Activated CD4-positive, CD25-positive, alpha-beta regulatory T cell treated with anti-CD3 and anti-CD28 coated beads, Interleukin-2, amount 50 U/mL, for 16 hours (primary cell): ENCODE measurements around the gene PIGQ.
"Not testable (repeated sequence)": the region's sequence is repeated elsewhere in the genome, so short reads cannot be mapped to it uniquely, and the experiment has no call there.

Source experiments
- DNase-seq: peaks from one replicate; pipeline ENCODE4 v3.0.0-alpha.2; 2020; ENCODE audit warnings: low read depth, low spot score

PIGQ gene

DNA sequence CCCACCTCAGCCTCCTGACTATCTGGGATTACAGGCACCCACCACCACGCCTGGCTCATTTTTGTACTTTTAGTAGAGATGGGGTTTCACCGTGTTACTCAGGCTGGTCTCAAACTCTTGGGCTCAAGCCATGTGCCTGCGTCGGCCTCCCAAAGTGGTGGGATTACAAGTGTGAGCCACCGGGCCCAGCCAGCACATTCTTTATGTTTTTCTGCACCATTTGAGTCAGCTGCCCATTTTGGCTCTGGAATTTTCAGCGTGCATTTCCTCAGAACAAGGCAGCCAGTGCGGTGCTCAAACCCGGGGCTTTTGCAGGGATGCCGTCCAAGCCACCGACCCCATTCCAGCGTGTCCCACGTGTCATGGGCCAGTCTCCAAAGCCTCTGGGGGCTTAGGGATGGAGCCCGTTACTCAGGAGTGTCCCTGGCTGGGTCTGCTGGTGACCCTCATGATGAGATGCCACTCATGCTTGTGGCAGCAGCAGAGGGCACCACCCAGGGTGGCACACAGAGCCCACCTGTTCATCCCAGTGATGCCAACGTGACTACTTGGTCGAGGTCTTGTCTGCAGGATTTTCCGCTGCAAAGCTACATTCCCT, 16.4 kb downstream of the PIGQ start:
- no peak for DNase-seq

- no peak for DNase-seq
Measured at GRCh38 chr16:586645-587590, 17.1 kb downstream of the PIGQ start.

GRCh38 chr16:588639-588888, 18.8 kb downstream of the PIGQ start:
- peak; percentile 34 for DNase-seq

GRCh38 chr16:588889-589657, 19.3 kb downstream of the PIGQ start:
- peak; percentile 96 for DNase-seq

- peak; percentile 97 for DNase-seq
Measured at GRCh38 chr16:589658-590187, 20.0 kb downstream of the PIGQ start, which contains the start of gene RAB40C. Gene RAB40C, plus strand, starts transcription at chr16:590066. Its CDS starts 226 bp downstream, at chr16:590292.

DNA sequence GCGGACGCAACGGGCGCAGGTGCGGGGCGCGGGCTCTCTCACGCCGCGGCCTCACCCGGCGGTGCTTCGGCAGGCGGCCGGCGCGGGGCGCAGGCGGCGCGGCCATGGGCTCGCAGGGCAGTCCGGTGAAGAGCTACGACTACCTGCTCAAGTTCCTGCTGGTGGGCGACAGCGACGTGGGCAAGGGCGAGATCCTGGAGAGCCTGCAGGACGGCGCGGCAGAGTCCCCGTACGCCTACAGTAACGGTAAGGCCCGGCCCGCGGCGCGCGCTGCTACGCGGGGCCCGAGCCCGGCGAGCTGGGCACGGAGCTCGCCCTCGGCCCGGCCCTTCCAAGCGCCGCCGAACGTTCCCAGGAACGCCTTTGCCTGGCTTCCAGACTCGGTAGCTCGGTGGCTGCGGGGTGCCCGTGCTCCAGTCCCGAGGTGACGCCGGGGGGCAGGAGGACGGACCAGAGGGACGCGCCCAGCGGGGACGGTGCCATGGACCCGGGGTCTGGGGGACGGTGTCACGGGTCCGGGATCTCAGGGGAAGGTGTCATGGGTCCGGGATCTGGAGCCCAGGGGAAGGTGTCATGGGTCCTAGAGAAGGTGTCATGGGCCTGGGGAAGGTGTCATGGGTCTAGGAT, 20.5 kb downstream of the PIGQ start:
- DNase-seq, result no peak

DNA sequence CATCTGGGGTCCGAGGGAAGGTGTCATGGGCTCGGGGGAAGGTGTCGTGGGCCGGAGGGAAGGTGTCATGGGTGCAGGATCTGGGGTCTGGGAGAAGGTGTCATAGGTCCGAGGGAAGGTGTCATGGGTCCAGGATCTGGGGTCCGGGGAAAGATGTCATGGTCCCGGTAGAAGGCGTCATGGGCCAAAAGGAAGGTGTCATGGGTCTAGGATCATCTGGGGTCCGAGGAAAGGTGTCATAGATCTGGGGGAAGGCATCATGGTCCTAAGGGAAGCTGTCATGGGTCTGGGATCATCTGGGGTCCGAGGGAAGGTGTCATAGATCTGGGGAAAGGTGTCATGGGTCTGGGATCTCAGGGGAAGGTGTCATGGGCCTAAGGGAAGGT, 21.0 kb downstream of the PIGQ start:
- no peak for DNase-seq

GRCh38 chr16:591231-591630, 21.5 kb downstream of the PIGQ start:
- DNase-seq, result no peak

- DNase-seq, result no peak
Measured at GRCh38 chr16:591892-592517, 22.2 kb downstream of the PIGQ start.

DNA sequence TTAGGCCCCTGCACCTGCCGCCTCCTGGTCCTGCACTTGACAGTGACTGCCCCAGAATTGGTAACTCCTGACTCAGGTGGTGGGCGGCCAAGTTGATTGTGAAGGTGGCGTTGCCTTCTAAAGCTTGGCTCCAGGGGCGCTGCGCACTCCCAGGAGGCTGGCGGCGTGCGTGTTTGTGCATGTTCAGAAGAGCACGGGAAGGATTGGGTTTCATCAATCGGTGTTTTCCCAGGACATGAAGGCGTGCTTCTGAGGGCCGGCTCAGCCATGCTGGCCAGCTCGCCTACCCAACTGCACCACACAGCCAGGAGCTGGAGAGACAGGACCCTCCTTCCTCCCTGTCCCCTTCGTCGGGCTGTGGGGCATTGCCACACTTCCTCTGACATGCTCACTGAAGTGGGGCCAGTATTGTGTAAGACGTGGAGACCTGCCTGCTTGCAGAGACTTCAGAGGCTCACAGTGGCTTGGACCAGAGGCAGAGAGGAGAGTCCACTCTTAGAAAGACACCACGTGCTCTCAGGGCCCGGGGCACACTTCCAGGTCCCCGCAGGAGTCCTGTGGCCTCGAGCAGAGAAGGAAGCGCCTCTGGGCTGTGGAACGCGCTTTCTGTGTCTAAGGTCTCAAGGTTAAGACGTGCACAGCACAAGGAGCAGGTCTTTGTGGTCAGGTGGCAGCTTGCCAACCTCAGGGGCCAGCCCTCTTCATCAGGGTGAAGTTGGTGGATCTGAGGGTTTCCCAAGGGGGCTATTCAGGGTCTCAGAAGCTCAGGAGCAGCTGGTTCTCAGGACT, 22.9 kb downstream of the PIGQ start:
- DNase-seq, result no peak

DNA sequence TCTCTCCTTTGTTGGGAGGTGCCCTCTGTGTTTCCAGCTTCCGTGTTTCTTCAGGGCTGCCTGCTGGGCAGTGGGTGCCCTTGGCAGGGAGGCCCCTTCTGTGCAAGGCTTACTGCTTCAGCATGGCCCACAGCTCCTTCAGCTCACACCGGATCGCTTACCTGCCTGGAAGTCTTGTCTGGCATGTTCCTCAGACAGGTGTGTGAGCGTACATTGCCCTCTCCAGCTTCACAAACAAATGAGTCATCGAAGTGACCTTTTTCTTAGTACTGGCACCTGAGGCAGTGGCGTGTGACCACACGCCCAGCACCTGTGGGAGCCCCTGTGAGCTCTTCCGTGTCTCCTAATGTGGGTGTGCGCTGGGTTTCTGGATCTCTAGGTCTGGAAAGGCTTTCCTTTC, 23.6 kb downstream of the PIGQ start:
- no peak for DNase-seq

DNA sequence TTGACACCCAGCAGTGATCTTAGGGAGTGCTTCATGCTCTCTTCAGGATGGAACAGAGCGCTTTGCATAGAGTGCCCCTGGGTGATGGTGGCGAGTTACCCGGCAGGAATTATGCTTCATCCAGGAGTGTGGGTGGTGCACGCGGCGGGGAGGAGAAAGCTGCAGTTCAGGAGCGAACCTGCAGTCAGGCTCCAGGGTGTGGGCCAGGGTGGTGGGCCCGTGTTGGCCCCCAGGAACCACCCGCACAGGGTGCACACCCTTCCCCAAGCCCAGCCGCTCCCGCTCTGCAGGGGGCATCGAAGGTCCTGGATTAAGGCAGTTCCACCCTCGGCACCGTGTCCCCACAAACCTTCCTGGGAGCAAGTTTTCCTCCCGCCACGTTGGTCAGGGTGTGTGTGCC, 24.0 kb downstream of the PIGQ start:
- no peak for DNase-seq

- no peak for DNase-seq
Measured at GRCh38 chr16:595094-595528, 25.3 kb downstream of the PIGQ start.

- DNase-seq, result no peak
Measured at GRCh38 chr16:595942-596735, 26.4 kb downstream of the PIGQ start.

- DNase-seq, result no peak
Measured at GRCh38 chr16:596736-597060, 26.9 kb downstream of the PIGQ start.

DNA sequence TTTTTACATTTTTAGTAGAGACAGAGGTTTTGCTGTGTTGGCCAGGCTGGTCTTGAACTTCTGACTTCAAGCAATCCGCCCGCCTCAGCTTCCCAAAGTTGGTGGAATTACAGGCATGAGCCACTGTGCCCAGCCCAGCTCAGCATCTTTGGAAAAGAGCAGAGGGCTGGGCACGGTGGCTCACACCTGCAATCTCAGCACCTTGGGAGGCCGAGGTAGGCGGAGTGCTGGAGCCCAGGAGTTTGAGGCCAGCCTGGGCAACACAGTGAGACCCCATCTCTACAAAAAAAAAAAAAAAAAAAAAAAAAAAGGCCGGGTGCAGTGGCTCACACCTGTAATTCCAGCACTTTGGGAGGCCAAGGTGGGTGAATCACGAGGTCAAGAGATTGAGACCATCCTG, 27.9 kb downstream of the PIGQ start:
- DNase-seq, result not testable (repeated sequence)

- DNase-seq, result no peak
Measured at GRCh38 chr16:598823-599739, 29.3 kb downstream of the PIGQ start.

- no peak for DNase-seq
Measured at GRCh38 chr16:600781-601180, 31.0 kb downstream of the PIGQ start.

DNA sequence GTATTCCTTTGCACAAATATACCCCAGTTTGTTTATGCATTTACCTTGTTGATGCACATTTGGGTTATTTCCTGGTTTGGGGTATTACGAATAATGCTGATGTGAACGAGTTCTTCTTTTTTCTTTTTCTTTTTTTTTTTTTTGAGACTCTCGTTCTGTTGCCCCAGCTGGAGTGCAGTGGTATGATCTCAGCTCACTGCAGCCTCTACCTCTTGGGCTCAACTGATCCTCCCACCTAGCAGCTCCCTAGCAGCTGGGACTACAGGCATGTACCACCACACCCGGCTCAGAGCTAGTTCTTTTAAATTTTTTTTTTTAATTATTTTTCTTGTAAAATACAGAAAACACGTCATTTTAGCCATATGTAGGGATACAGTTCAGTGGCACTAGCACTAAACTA, 34.2 kb downstream of the PIGQ start:
- no peak for DNase-seq
